Adrenal gland (tissue), 12 donors: ENCODE results near the gene ANKS1A. TPM values are rescaled to one million over a fixed set of nuclear protein-coding genes. Genes with fewer than 3 reads are reported as not detected.

Source experiments
- DNase-seq, 7 donors: peaks; one replicate each; pipeline ENCODE4 v3.0.0-alpha.2; 2019 to 2020
- H3K27ac ChIP-seq, 5 donors: fragments of 200-600 bp; sonication (generic) in 4 of 5; 1 replicate in 3 of 5; 2 replicates in 2 of 5; pipeline versions ENCODE4 v1.5.1 to v1.8.0; 2016 to 2020; ENCODE audit warnings: mild to moderate bottlenecking in 1 of 5
- H3K27me3 ChIP-seq: fragments of 200-600 bp; 2 replicates; pipeline ENCODE4 v1.8.0; 2021
- H3K36me3 ChIP-seq, 2 donors: fragments of 200-600 bp; replicated peaks in 1 of 2; 1 replicate in 1 of 2; 2 replicates in 1 of 2; pipeline versions ENCODE4 v1.5.1 to v1.8.0; 2018 to 2022
- H3K4me1 ChIP-seq, 2 donors: fragments of 200-600 bp; replicated peaks in 1 of 2; 1 replicate in 1 of 2; 2 replicates in 1 of 2; pipeline versions ENCODE4 v1.5.1 to v1.8.0; 2018 to 2021
- H3K4me3 ChIP-seq, 4 donors: fragments of 200-600 bp; sonication (generic) in 3 of 4; one replicate each; pipeline ENCODE4 v1.5.1; 2016 to 2018
- H3K9me3 ChIP-seq, 3 donors: fragments of 200-600 bp; sonication (generic) in 1 of 3; replicated peaks in 1 of 3; 1 replicate in 2 of 3; 2 replicates in 1 of 3; pipeline versions ENCODE4 v1.5.1 to v1.8.0; 2016 to 2021
- POLR2A ChIP-seq, 2 donors: fragments of 450-650 bp; IDR thresholded peaks; one replicate each; pipeline ENCODE4 v1.6.1; 2017; ENCODE audit warnings: antibody characterized with exemption in 2 of 2, mild to moderate bottlenecking in 2 of 2, moderate library complexity in 1 of 2
- WGBS, 4 donors: extraction: QIAGEN DNeasy Blood & Tissue Kit in 2 of 4; methylation state at CpG; one replicate each; pipeline versions ENCODE4 v1.1.5 to v1.1.7; 2013 to 2017; 5-methylcytosine and 5-hydroxymethylcytosine counted together
- intact Hi-C, 2 donors: fragments of 100-400 bp; cut with DNase I; formaldehyde crosslinking; loops; one replicate each; pipeline versions ENCODE4 v1.14.1 to v1.15.0; 2022 to 2023
- polyA plus RNA-seq, 3 donors: library from polyadenylated mRNA; stranded (reverse); fragments of 200-250 nt in 2 of 3; fragments of 350-450 nt in 1 of 3; fragmentation: Illumina TruSeq in 1 of 3; extraction: RNeasy Lipid Tissue Mini Kit (QIAGEN cat#74804) in 1 of 3; gene quantifications; one replicate each; pipeline ENCODE4 v1.2.3, GENCODE V29; 2013 to 2014
- total RNA-seq, 9 donors: library from RNA; depleted of rRNA in 4 of 9; stranded (reverse); fragments of >200 nt in 4 of 9; fragments of 120-200 nt in 1 of 9; fragmentation: NEBNext Ultra II Directional in 1 of 9; extraction: Animal tissue kit (Norgen Biotek cat#: 25700) in 1 of 9; gene quantifications; one replicate each; pipeline versions ENCODE4 v1.1.0 to v1.2.4, GENCODE V29; 2013 to 2023
- TF ChIP-seq, protein P1 (sequence below), 6 experiments: fragments of 450-650 bp in 4 of 6; fragments of 200-600 bp in 2 of 6; sonication (generic) in 1 of 6; IDR thresholded peaks; 1 replicate in 5 of 6; 2 replicates in 1 of 6; pipeline versions ENCODE4 v1.5.1 to v1.8.0; 2016 to 2021; ENCODE audit warnings: antibody characterized with exemption in 6 of 6, mild to moderate bottlenecking in 2 of 6, moderate library complexity in 1 of 6
- donor health status: healthy with polysubstance abuse.
- donor health status: Bipolar disorder and iron deficiency.
- donor health status: DM: yes; HTN: yes; CAD: no.
- donor health status: DM: no; HTN: no; CAD: no.
- donor health status: DM: no; HTN: no; CAD: no.
- donor health status: DM: yes; HTN: yes; CAD: no.

ANKS1A gene
- total and polyA plus RNA-seq, 12 donors = 11.7 to 68.0 (median 42.4) TPM

- Histone ChIP-seq H3K9me3 (no peaks in the 10 kb centered on the region), H3K4me1 (peaks cover 26 to 60% of the 10 kb centered on the region in 2 donors), H3K27me3 (no peaks in the 10 kb centered on the region), H3K36me3 (no peaks in the 10 kb centered on the region), H3K27ac (peak overlapping the region in 2 of 5 donors; percentile 40), H3K4me3 (no peak overlapping the region)
- TF ChIP-seq, protein P1, sequence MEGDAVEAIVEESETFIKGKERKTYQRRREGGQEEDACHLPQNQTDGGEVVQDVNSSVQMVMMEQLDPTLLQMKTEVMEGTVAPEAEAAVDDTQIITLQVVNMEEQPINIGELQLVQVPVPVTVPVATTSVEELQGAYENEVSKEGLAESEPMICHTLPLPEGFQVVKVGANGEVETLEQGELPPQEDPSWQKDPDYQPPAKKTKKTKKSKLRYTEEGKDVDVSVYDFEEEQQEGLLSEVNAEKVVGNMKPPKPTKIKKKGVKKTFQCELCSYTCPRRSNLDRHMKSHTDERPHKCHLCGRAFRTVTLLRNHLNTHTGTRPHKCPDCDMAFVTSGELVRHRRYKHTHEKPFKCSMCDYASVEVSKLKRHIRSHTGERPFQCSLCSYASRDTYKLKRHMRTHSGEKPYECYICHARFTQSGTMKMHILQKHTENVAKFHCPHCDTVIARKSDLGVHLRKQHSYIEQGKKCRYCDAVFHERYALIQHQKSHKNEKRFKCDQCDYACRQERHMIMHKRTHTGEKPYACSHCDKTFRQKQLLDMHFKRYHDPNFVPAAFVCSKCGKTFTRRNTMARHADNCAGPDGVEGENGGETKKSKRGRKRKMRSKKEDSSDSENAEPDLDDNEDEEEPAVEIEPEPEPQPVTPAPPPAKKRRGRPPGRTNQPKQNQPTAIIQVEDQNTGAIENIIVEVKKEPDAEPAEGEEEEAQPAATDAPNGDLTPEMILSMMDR (IDR thresholded peaks at IDR 0.05) = no peak
- TF ChIP-seq POLR2A (IDR thresholded peaks at IDR 0.05) = no peak
- WGBS, 4 donors = 40 to 53% (median 46%) methylated on average over 5 of the region's 5 CpGs
- DNase-seq = peak; percentile 65 to 95 (median 85)
- intact Hi-C loops = loop anchor here in 1 of 2 donors (10.0 kb wide), 1 partner anchor 50 kb away; the partner anchor contains the start of genes ANKS1A and TAF11
Observed at GRCh38 chr6:34934516-34934915, 45.5 kb downstream of the ANKS1A start.

GRCh38 chr6:34938268-34938667 is 49.2 kb downstream of the ANKS1A start:
- no peak overlapping the region for H3K4me3 ChIP-seq
- H3K36me3 ChIP-seq = no peaks in the 10 kb centered on the region
- intact Hi-C loops = loop anchor here in 1 of 2 donors (10.0 kb wide), 1 partner anchor 53 kb away; the partner anchor contains the start of genes ANKS1A and TAF11
- DNase-seq = peak in 2 of 7 donors; percentile 31 to 36
- H3K9me3 ChIP-seq = no peaks in the 10 kb centered on the region
- H3K27ac ChIP-seq = peak overlapping the region in 4 of 5 donors; percentile 23 to 88 (median 72)
- WGBS, 4 donors = 62 to 75% (median 69%) methylated on average over 3 of the region's 3 CpGs
- no peak for TF ChIP-seq POLR2A (IDR thresholded peaks at IDR 0.05)
- TF ChIP-seq, protein P1 (IDR thresholded peaks at IDR 0.05) = no peak
- H3K27me3 ChIP-seq = no peaks in the 10 kb centered on the region
- peaks cover 33 to 60% of the 10 kb centered on the region in 2 donors for H3K4me1 ChIP-seq

- H3K36me3 ChIP-seq = no peaks in the 10 kb centered on the region
- H3K4me1 ChIP-seq = peaks cover 29 to 49% of the 10 kb centered on the region in 2 donors
- intact Hi-C loops = no loop called here
- no peaks in the 10 kb centered on the region for H3K27me3 ChIP-seq
- no peak overlapping the region for H3K4me3 ChIP-seq
- peak in 2 of 7 donors; percentile 41 to 42 for DNase-seq
- TF ChIP-seq, protein P1 (IDR thresholded peaks at IDR 0.05) = no peak
- TF ChIP-seq POLR2A (IDR thresholded peaks at IDR 0.05) = no peak
- peak overlapping the region; percentile 23 to 88 (median 67) for H3K27ac ChIP-seq
- WGBS, 4 donors = 19 to 36% (median 21%) methylated on average over 4 of the region's 4 CpGs
- no peaks in the 10 kb centered on the region for H3K9me3 ChIP-seq
Observed at GRCh38 chr6:34940030-34940434, 51.0 kb downstream of the ANKS1A start.

DNA sequence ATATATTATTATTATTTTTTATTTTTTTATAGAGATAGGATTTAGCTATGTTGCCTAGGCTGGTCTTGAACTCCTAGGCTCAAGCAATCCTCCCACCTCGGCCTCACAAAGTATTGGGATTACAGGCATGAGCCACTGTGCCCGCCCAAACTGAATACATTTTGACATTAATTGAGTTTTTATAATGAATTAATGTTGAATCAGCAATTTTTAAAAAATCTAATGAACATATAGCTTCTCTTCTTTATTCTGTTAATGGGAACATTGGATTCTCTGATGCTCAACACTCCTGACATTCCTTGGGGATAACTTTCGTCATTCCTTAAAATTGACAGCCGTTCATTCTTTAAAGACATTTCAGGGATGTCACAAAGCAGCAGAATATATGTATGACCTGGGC is 52.4 kb downstream of the ANKS1A start:
- Histone ChIP-seq H3K9me3 (no peaks in the 10 kb centered on the region), H3K27ac (no peak overlapping the region), H3K36me3 (no peaks in the 10 kb centered on the region), H3K27me3 (no peaks in the 10 kb centered on the region), H3K4me1 (peaks cover 27 to 51% of the 10 kb centered on the region in 2 donors), H3K4me3 (no peak overlapping the region)
- no peak for TF ChIP-seq POLR2A (IDR thresholded peaks at IDR 0.05)
- TF ChIP-seq, protein P1 (IDR thresholded peaks at IDR 0.05) = no peak
- intact Hi-C loops = no loop called here
- 96 to 99% (median 98%) methylated on average over 4 of the region's 4 CpGs for WGBS, 4 donors
- DNase-seq = no peak
